ENCODE measurements around the gene LPAR1. TPM values are rescaled to one million over a fixed set of nuclear protein-coding genes. Genes with fewer than 3 reads are reported as not detected.

The LPAR1 gene
- total RNA-seq, 2 experiments from 2014 or later, result not detected

DNA sequence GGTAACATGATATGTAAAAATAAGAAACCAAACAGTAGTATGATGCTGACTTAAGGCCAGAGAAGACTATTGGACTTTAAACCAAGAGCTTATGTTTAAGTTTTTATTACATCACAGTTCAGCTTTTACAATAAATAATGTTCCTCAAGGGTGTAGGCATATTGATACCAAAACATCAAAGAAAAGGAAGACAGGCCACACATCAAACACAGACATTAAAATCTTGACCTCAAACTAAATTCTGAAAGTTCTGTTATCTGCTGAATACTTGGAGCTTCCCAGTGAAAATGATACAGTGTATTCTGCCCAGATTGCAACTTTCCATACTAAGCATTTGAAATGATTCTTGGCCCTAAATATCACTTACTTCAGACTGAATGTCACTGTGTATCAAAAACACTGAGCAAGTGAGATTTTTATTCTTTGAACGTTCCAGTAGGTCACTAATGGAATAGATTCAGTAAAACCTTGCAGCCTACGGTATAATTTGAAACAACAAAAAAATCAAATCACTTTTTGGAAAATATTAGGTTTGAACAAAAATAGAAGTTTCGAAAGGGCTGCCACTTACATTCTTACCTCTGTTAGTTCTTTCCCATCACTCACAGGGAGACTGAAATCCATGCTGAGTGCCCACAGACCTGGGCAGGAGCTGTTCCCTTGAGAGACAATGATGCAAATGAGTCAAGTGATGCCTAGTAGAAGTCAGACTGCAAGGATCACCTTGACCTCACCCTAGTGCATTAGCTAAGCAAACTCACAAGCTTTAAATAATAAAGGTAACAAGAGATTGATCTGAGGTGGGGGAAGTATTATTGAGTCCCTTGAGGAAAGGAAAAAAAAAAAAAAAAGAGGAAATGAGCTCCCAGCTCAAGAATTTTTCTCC, 2.5 kb downstream of the LPAR1 start:
- intact Hi-C loops (cut with micrococcal nuclease), result loop anchor here (5.0 kb wide), 1 partner anchor 262 kb away; no protein-coding TSS in a partner anchor
- Mint-ChIP-seq H3K4me1 (ENCODE audit: low read depth) (peaks cover 10% of the 10 kb centered on the region), H3K36me3 (no peaks in the 10 kb centered on the region), H3K4me3 (no peak overlapping the region), H3K27ac (no peak overlapping the region), H3K27me3 (peaks cover 32% of the 10 kb centered on the region), H3K9me3 (no peaks in the 10 kb centered on the region)
- no peak for DNase-seq
- POLR2A ChIA-PET, result no interaction called here
- CTCF ChIA-PET, result no interaction called here

DNA sequence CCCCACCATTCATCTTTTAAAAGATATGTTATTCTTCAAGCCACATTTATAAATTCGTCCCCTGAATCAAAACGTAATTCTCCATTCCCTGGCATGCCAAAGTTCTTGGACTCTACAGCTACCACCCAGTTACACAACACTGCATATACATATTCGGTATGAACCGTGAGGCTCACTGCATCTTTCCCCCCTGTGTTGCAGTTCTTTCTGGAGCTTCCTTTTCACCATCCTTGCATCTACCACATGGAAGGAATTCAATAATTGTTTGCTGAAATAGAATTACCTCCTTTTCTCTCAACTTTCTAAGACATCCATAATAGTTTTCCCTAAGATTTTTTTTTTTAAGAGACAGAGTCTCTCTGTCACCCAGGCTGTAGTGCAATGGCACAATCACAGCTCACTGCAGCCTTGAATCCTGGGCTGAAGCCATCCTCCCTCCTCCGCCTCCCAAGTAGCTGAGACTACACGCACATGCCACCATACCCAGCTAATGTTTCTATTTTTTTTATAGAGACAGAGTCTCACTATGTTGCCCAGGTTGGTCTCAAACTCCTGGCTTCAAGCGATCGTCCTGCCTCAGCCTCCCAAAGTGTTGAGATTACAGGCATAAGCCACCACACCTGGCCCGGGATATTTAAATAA, 3.3 kb downstream of the LPAR1 start:
- CTCF ChIA-PET, result no interaction called here
- H3K27ac Mint-ChIP-seq, result no peak overlapping the region
- no peaks in the 10 kb centered on the region for H3K36me3 Mint-ChIP-seq
- intact Hi-C loops (cut with micrococcal nuclease), result loop anchor here (5.0 kb wide), 1 partner anchor 262 kb away; no protein-coding TSS in a partner anchor
- no peak for DNase-seq
- peaks cover 31% of the 10 kb centered on the region for H3K27me3 Mint-ChIP-seq
- H3K9me3 Mint-ChIP-seq, result no peaks in the 10 kb centered on the region
- peaks cover 10% of the 10 kb centered on the region for H3K4me1 Mint-ChIP-seq (ENCODE audit: low read depth)
- H3K4me3 Mint-ChIP-seq, result no peak overlapping the region
- POLR2A ChIA-PET, result no interaction called here

DNA sequence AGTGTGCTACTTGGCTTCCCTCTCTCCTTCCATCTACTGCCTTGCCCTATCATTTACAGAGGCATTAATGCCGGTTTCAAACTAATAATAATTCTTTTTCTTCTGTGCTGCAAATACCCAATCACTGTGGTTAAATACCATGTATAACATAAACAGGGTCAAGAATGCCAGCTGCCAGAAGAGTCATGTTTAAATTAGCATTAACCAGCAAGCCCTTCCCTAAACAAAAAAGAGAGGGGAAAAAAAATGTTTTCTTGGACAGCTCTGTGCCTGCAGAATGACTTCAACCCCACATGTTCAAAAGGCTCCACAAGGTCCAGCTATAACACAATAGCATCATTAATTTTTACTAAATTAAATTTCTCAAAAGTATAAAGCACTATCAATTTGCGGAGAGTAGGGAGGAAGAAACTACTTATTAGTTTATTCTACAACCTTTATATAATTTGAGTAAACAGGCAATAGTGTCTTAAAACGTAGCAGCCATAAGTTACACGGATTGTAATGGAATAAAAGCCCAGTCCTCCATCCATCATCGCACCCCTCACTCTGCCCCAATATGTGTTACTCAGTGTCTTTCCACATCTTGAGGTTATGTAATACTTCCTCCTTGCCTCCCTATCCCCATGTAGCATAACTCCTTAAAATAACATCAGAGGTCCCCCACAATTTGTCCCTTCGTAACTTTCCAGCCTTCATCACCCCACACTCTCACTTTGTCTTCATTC, 3.9 kb downstream of the LPAR1 start:
- Mint-ChIP-seq H3K4me1 (ENCODE audit: low read depth) (peaks cover 10% of the 10 kb centered on the region), H3K4me3 (no peak overlapping the region), H3K36me3 (no peaks in the 10 kb centered on the region), H3K27ac (no peak overlapping the region), H3K27me3 (peaks cover 29% of the 10 kb centered on the region), H3K9me3 (no peaks in the 10 kb centered on the region)
- DNase-seq, result no peak
- intact Hi-C loops (cut with micrococcal nuclease), result no loop called here
- ChIA-PET CTCF (no interaction called here), POLR2A (no interaction called here)

DNA sequence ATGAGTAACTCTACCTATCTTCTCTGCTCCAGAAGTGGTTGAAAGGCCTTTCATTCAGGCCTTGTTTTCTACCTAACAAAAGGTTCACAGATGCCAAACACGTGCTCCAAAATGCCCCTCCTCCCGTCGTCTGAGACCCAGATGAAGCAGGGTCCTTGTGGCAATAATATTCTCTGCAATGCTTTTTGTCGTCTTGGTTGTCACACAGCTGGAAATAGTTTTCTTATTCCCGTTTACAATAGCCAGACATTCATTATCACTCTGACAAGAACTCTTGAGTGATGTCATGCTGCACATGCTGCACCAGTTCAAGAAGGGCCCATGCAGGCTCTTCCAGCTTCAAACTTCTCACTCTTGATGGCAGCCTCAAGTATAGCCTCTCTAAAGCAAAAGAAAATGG, 7.8 kb downstream of the LPAR1 start:
- H3K4me3 Mint-ChIP-seq, result no peak overlapping the region
- ChIA-PET CTCF (no interaction called here), POLR2A (no interaction called here)
- H3K4me1 Mint-ChIP-seq (ENCODE audit: low read depth), result no peaks in the 10 kb centered on the region
- peaks cover 5% of the 10 kb centered on the region for H3K27me3 Mint-ChIP-seq
- DNase-seq, result no peak
- no peaks in the 10 kb centered on the region for H3K9me3 Mint-ChIP-seq
- intact Hi-C loops (cut with micrococcal nuclease), result no loop called here
- H3K27ac Mint-ChIP-seq, result no peak overlapping the region
- no peaks in the 10 kb centered on the region for H3K36me3 Mint-ChIP-seq

DNA sequence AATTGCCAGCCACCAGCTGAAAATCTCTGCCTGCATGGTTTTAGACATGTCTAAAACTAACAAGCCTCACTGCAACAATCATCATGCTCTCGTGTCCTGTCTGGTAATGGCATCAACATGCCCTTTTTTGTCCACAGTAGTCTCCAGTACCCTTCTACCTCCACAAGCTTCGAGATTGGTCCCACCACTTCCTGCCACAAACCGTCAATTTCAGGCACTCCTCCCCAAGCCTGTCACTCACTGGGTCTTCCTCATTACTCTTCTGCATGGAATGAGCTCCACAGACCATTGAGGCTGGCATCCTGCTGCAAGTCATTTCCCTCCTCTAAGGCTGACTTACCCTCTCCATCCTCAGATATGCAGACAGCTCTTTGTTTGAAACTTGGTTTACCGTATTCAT, 9.0 kb downstream of the LPAR1 start:
- Mint-ChIP-seq H3K4me1 (ENCODE audit: low read depth) (no peaks in the 10 kb centered on the region), H3K27me3 (peaks cover 3% of the 10 kb centered on the region), H3K9me3 (peaks cover 5% of the 10 kb centered on the region), H3K4me3 (no peak overlapping the region), H3K36me3 (no peaks in the 10 kb centered on the region), H3K27ac (no peak overlapping the region)
- intact Hi-C loops (cut with micrococcal nuclease), result no loop called here
- ChIA-PET POLR2A (no interaction called here), CTCF (no interaction called here)
- no peak for DNase-seq

DNA sequence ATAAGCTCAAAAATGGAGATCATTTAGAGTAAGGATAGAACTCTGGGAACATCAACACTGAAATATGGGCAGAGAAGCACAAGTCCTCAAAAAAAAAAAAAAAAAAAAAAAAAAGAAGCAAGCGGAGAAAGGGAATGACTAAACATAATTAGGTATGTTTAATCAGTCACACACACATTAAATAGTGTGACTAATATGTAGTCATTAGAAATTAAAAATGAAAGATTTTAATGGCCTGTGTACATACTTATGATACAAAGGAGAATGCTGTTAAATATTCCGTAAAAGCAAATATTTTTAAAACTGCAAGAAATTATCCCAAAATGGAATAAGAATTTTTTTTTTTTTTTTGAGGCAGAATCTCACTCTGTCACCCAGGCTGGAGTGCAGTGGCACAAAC, 10.5 kb downstream of the LPAR1 start:
- no peaks in the 10 kb centered on the region for H3K4me1 Mint-ChIP-seq (ENCODE audit: low read depth)
- no peaks in the 10 kb centered on the region for H3K36me3 Mint-ChIP-seq
- H3K27me3 Mint-ChIP-seq, result peaks cover 3% of the 10 kb centered on the region
- no peak overlapping the region for H3K27ac Mint-ChIP-seq
- POLR2A ChIA-PET, result no interaction called here
- CTCF ChIA-PET, result no interaction called here
- no peak for DNase-seq
- H3K9me3 Mint-ChIP-seq, result peaks cover 5% of the 10 kb centered on the region
- intact Hi-C loops (cut with micrococcal nuclease), result no loop called here
- H3K4me3 Mint-ChIP-seq, result no peak overlapping the region

DNA sequence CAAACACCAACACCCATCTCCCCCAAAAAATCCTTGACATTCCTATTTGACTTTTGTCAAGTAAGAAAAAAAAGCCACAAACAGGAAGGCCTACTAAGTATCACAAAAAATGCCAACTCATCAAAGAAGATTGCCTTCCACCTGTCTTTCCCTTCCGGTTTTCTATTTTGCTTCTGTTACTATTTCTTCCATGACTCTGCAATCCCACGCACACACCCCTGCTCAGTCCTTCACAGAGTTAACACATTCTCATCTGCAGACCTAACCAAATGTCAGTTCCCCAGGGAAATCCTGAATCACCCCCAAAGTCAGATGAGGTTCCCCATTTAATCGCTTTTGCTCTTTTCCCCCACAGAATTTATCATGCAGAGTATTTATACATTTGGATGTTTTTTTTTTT, 15.1 kb downstream of the LPAR1 start:
- intact Hi-C loops (cut with micrococcal nuclease), result no loop called here
- Mint-ChIP-seq H3K4me3 (no peak overlapping the region), H3K9me3 (peaks cover 5% of the 10 kb centered on the region), H3K27ac (no peak overlapping the region), H3K4me1 (ENCODE audit: low read depth) (no peaks in the 10 kb centered on the region), H3K27me3 (no peaks in the 10 kb centered on the region), H3K36me3 (no peaks in the 10 kb centered on the region)
- DNase-seq, result no peak
- ChIA-PET POLR2A (no interaction called here), CTCF (no interaction called here)

DNA sequence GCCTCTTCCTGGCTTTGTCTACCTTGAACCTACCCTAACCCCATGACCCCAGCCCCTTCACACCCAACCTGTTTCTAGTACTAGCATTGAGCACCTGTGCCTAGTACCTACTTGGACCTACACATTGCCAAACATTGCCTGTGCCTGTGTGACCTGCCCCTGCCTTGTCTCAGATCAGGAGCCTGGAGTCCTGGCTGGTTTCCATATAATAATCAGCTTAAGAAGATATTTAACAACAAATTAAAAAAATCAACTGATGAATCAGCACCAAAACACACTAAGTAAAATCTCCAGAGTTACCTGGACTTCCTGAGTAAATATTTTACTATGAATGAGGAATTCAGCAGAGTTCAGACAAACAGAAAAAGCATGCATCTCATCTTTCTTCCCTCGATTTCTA, 17.7 kb downstream of the LPAR1 start:
- H3K4me1 Mint-ChIP-seq (ENCODE audit: low read depth), result no peaks in the 10 kb centered on the region
- no peak for DNase-seq
- H3K36me3 Mint-ChIP-seq, result no peaks in the 10 kb centered on the region
- ChIA-PET POLR2A (no interaction called here), CTCF (no interaction called here)
- intact Hi-C loops (cut with micrococcal nuclease), result no loop called here
- H3K27ac Mint-ChIP-seq, result no peak overlapping the region
- no peak overlapping the region for H3K4me3 Mint-ChIP-seq
- peaks cover 5% of the 10 kb centered on the region for H3K9me3 Mint-ChIP-seq
- no peaks in the 10 kb centered on the region for H3K27me3 Mint-ChIP-seq

DNA sequence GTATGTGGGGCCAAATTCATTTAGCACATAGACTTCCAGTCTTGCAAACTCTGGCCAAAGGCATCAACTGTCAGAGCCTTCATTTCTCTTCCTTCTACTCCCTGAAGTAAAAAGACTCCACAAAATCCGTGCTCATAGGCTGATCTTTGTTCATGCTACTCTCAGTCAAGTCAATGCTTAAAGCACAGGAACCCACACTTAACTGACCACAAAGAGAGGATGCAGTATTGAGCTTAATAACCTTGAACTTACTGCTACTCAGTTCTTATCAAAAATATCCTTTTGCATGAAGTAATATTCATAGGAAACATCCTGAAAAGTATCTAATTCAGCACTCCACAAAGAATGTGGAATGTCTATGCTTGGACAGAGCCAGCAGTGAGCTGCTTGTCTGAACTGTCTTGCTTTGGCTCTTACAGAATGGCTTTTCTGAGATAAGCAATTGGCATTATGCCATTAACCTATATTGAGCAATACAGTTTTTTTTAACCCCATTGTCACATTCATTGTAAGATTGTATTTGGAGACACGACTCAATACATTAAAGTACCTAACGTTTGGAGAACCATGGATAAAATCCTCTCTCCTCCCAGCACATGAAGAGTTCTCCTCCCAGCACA, 21.7 kb downstream of the LPAR1 start:
- intact Hi-C loops (cut with micrococcal nuclease), result no loop called here
- Mint-ChIP-seq H3K27ac (no peak overlapping the region), H3K9me3 (no peaks in the 10 kb centered on the region), H3K27me3 (no peaks in the 10 kb centered on the region), H3K4me1 (ENCODE audit: low read depth) (no peaks in the 10 kb centered on the region), H3K4me3 (no peak overlapping the region), H3K36me3 (no peaks in the 10 kb centered on the region)
- CTCF ChIA-PET, result no interaction called here
- POLR2A ChIA-PET, result no interaction called here
- no peak for DNase-seq

DNA sequence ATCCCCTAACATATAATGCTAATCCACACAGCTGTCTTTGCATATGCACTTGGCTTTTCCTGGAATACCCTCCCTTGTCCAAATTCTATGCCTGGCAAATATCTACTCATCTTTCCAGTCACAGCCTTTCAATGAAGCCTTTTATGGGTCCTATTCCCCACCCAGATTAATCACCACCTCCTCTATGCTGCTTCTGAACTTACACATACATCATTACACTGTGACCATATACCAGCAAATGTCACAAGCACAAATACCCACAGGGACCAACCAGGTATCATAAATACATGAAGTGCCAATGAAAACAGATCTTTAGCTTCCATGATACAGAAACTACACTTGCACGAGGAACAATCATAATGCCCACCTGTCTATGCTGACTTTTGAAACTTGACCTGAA, 22.3 kb downstream of the LPAR1 start:
- no peaks in the 10 kb centered on the region for H3K36me3 Mint-ChIP-seq

DNA sequence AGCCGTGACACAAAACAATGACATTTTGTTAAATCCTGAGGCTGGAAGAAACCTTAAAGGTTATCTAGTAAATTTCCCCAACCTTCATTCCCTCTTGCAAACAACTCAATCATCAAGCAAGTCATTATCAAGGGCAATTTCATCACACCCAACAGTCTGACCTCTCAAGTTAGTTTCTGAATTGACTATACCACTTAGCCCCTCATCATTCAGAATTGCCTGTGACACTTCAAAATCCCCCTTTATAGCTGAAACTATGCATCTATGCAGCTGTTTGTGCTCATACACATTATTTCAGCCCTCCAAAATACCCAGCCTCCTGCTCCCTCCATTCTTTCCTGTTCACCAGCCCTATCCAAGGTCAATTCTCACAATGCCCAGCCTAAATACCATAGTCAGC, 24.6 kb downstream of the LPAR1 start:
- Mint-ChIP-seq H3K4me1 (ENCODE audit: low read depth) (no peaks in the 10 kb centered on the region), H3K27ac (no peak overlapping the region), H3K9me3 (no peaks in the 10 kb centered on the region), H3K4me3 (no peak overlapping the region), H3K27me3 (no peaks in the 10 kb centered on the region), H3K36me3 (no peaks in the 10 kb centered on the region)
- no peak for DNase-seq
- intact Hi-C loops (cut with micrococcal nuclease), result no loop called here
- ChIA-PET CTCF (no interaction called here), POLR2A (no interaction called here)

More for the DNA sequence above, 22.3 kb downstream of the LPAR1 start:
- ChIA-PET CTCF (no interaction called here), POLR2A (no interaction called here)
- intact Hi-C loops (cut with micrococcal nuclease), result no loop called here
- Mint-ChIP-seq H3K27ac (no peak overlapping the region), H3K9me3 (no peaks in the 10 kb centered on the region), H3K4me1 (ENCODE audit: low read depth) (no peaks in the 10 kb centered on the region), H3K4me3 (no peak overlapping the region), H3K27me3 (no peaks in the 10 kb centered on the region)
- no peak for DNase-seq

DNA sequence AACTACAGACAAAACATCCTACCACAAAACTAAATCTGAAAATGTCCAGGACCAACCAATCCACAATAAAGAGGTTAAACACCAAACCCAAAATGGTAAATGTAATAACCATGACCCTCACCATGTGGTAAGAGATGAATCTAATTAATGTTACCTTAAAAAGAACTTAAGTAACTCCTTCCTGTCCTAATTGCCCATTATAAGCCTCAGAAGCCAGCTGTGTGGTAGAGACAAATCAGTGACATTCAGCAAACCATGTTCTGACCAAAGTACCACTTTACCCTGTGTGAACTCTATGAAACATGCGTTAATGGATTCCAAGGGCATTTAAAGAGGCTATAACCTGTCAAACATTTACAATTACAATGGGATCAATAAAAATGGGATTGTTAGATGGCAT, 25.0 kb downstream of the LPAR1 start:
- intact Hi-C loops (cut with micrococcal nuclease), result no loop called here
- Mint-ChIP-seq H3K4me1 (ENCODE audit: low read depth) (no peaks in the 10 kb centered on the region), H3K36me3 (no peaks in the 10 kb centered on the region), H3K27ac (no peak overlapping the region), H3K9me3 (no peaks in the 10 kb centered on the region), H3K27me3 (no peaks in the 10 kb centered on the region), H3K4me3 (no peak overlapping the region)
- POLR2A ChIA-PET, result no interaction called here
- CTCF ChIA-PET, result no interaction called here
- no peak for DNase-seq

Data from activated CD4-positive, alpha-beta memory T cell treated with anti-CD3 and anti-CD28 coated beads for 36 hours (primary cell).